H1 (cell line): Measurements from ENCODE around the gene UTP3. TPM values are rescaled to one million over a fixed set of nuclear protein-coding genes. Genes with fewer than 3 reads are reported as not detected.

ENCODE experiments used
- JUND ChIP-seq: IDR thresholded peaks from 2 replicates; pipeline ENCODE4 v1.6.1; 2011; ENCODE audit warnings: mild to moderate bottlenecking, improper control_type of control experiment, low read length
- ZNF274 ChIP-seq: IDR thresholded peaks from 2 replicates; pipeline ENCODE4 v1.7.0; 2012; ENCODE audit warnings: low read length, borderline replicate concordance; ENCODE audit errors: extremely low read depth
- polyA plus RNA-seq, 7 experiments: library from polyadenylated mRNA; depleted of rRNA in 3 of 7; stranded (reverse) in 5 of 7; unstranded in 2 of 7; fragments of >200 nt in 5 of 7; fragments of 200-250 nt in 2 of 7; gene quantifications; 1 replicate in 5 of 7; 2 replicates in 1 of 7; 4 replicates in 1 of 7; pipeline versions ENCODE4 v1.2.1 to v1.2.3, GENCODE V29; 2011 to 2013; ENCODE audit warnings: missing spikeins in 2 of 7, mixed read lengths in 2 of 7
- total RNA-seq: library from RNA; stranded (reverse); fragmentation: NEBNext Ultra II Directional; extraction: Animal tissue kit (Norgen Biotek cat#: 25700); gene quantifications from 2 replicates; pipeline ENCODE4 v1.2.1, GENCODE V29; 2021

UTP3 gene
- total and polyA plus RNA-seq, 2 of the 8 experiments (the other 6 are each of a cell fraction or from before 2014, with no cell fraction given): 11.2 to 51.3 TPM

DNA sequence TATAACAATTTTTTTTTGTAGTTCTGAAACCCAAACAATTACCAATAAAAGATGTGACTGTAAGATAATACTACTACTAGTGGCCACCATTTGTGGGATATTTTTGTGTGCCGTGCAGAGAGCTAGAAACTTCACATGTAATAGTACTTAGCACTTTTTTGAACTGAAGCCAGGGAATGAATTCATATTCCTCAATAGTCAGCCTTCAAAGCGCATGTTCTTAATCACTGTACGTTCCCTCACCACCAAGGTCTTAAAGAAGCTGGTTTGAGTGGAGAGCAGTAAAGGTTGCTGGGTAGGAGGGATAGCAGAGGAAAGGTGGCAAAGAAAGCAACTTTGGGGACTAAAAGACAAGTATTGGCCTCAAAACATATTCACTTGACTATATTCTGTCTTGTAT is 23.8 kb downstream of the UTP3 start (continued):
- TF ChIP-seq JUND: no peak
- TF ChIP-seq ZNF274: no peak
- TF ChIP-seq, all 59 proteins: peak for 0
